ENCODE results near the gene ABCE1. TPM values are rescaled to one million over a fixed set of nuclear protein-coding genes. Genes with fewer than 3 reads are reported as not detected.

ABCE1 gene
- total and polyA plus RNA-seq, 10 of the 15 experiments (the other 5 are each of a cell fraction or from before 2014, with no cell fraction given): 75.9 to 172 (median 134) TPM

- TF ChIP-seq BCLAF1 (IDR thresholded peaks at IDR 0.05) (no peak), CREB1 (IDR thresholded peaks at IDR 0.05; ENCODE audit: low read depth) (no peak), E2F8 (IDR thresholded peaks at IDR 0.05; ENCODE audit: low read depth, partially characterized antibody) (no peak)
These were observed 63.4 kb downstream of the ABCE1 start (continued) for GRCh38 chr4:145161549-145161948.

GRCh38 chr4:145167887-145168286 lies 69.8 kb downstream of the ABCE1 start:
- RAD21 ChIA-PET (ENCODE audit: unreplicated experiment): interaction anchor here (0.6 to 1.2 kb wide), 4 partner anchors 11 to 107 kb away, joined by 3 to 4 read pairs (median 3); no protein-coding TSS in a partner anchor
- no peak overlapping the region for H3K9ac ChIP-seq (ENCODE audit: control insufficient read depth, insufficient read depth, low read length)
- no peak for DNase-seq (ENCODE audit: low read depth, low spot score)
- H4K20me1 ChIP-seq (ENCODE audit: control insufficient read depth, insufficient read depth): no peaks in the 10 kb centered on the region
- POLR2A ChIA-PET: interaction anchor here (0.7 to 1.8 kb wide), 2 partner anchors 11 to 314 kb away, joined by 5 to 9 read pairs; no protein-coding TSS in a partner anchor
- H2AFZ ChIP-seq (ENCODE audit: control insufficient read depth, low read depth, low read length): no peak overlapping the region
- intact Hi-C loops (cut with micrococcal nuclease; ENCODE audit: unreplicated experiment) (no loop called here), in situ Hi-C loops (cut with MboI) (no loop called here)
- H3K4me2 ChIP-seq (ENCODE audit: control insufficient read depth, insufficient read depth): no peak overlapping the region
- WGBS (ENCODE audit: insufficient coverage, insufficient replicate concordance, low lambda C conversion rate, missing lambda C conversion rate): 98% methylated on average over 2 of the region's 2 CpGs
- H3K4me3 ChIP-seq: no peak overlapping the region
- SMC1A ChIA-PET (ENCODE audit: uncharacterized antibody, unreplicated experiment): interaction anchor here (1.2 to 5.0 kb wide), 3 partner anchors 9 to 47 kb away, joined by 3 to 28 read pairs (median 5); no protein-coding TSS in a partner anchor
- no peaks in the 10 kb centered on the region for H3K9me3 ChIP-seq (replicated peaks; ENCODE audit: control insufficient read depth, insufficient read depth, low read length)
- TF ChIP-seq ZNF207 (IDR thresholded peaks at IDR 0.05; ENCODE audit: borderline replicate concordance): no peak
- no peak for TF ChIP-seq BCL3 (IDR thresholded peaks at IDR 0.05; ENCODE audit: borderline replicate concordance, insufficient read depth, low read depth, low read length, poor library complexity, severe bottlenecking)
- TF ChIP-seq PKNOX1 (IDR thresholded peaks at IDR 0.05): no peak
- no peak for TF ChIP-seq MLLT1 (IDR thresholded peaks at IDR 0.05)
- TF ChIP-seq SMARCA5 (IDR thresholded peaks at IDR 0.05): no peak
- TF ChIP-seq ZNF622 (IDR thresholded peaks at IDR 0.05): no peak
- no peak for ATAC-seq
- peaks cover 5% of the 10 kb centered on the region for H3K79me2 ChIP-seq (ENCODE audit: control insufficient read depth, insufficient read depth, low read length)
- BruUV-seq (replicated peaks): no TSS peak
- no peaks in the 10 kb centered on the region for H3K4me1 ChIP-seq (ENCODE audit: control insufficient read depth, insufficient read depth, low read length)
- CTCF ChIA-PET: interaction anchor here (0.6 to 1.5 kb wide), 3 partner anchors 11 to 449 kb away, joined by 3 to 4 read pairs (median 3); no protein-coding TSS in a partner anchor
- no peak for FAIRE-seq
- H3K36me3 ChIP-seq (ENCODE audit: control insufficient read depth in 2 of 2, insufficient read depth in 2 of 2, low read length in 1 of 2): peaks cover 0 to 5% of the 10 kb centered on the region in 2 experiments; a peak in 2 of 4 replicates
- no peak overlapping the region for H3K27ac ChIP-seq (ENCODE audit: control insufficient read depth, insufficient read depth)
- H3K27me3 ChIP-seq (replicated peaks in 1 of 2; ENCODE audit: control insufficient read depth in 2 of 2, insufficient read depth in 2 of 2, low read length in 1 of 2): no peaks in the 10 kb centered on the region

Measured in GM12878 (cell line).